Upper lobe of left lung (tissue), 4 donors: Measurements from ENCODE around the gene MUC15.

Experiments used
- POLR2A ChIP-seq, 4 donors: fragments of 450-650 bp; IDR thresholded peaks; one replicate each; pipeline ENCODE4 v1.5.1; 2016 to 2017; ENCODE audit warnings: antibody characterized with exemption in 4 of 4, mild to moderate bottlenecking in 2 of 4
- TF ChIP-seq, protein P1 (sequence below), 6 experiments: fragments of 450-650 bp in 4 of 6; fragments of 200-600 bp in 2 of 6; sonication (generic) in 2 of 6; IDR thresholded peaks; one replicate each; pipeline ENCODE4 v1.5.1; 2016 to 2019; ENCODE audit warnings: antibody characterized with exemption in 6 of 6

DNA sequence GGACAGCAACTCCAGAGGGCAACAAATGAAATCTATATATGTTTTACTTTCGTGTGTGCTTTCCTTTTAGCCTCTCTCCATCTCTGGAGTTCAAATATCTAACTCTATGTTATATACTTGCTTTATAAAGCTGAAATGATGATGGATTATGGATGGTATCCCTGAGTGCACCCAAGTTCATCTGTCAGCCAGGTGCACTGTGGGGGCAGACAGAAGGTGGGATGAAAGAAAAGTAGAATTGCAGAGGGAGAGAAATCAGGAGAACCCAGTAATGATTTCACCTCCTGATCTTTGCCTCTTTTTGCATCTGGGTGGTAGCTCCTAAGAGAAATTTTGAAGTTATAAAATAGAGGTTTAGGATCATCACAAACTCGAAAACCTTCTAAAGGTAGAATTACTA, 2.4 kb downstream of the MUC15 start:
- TF ChIP-seq, protein P1, sequence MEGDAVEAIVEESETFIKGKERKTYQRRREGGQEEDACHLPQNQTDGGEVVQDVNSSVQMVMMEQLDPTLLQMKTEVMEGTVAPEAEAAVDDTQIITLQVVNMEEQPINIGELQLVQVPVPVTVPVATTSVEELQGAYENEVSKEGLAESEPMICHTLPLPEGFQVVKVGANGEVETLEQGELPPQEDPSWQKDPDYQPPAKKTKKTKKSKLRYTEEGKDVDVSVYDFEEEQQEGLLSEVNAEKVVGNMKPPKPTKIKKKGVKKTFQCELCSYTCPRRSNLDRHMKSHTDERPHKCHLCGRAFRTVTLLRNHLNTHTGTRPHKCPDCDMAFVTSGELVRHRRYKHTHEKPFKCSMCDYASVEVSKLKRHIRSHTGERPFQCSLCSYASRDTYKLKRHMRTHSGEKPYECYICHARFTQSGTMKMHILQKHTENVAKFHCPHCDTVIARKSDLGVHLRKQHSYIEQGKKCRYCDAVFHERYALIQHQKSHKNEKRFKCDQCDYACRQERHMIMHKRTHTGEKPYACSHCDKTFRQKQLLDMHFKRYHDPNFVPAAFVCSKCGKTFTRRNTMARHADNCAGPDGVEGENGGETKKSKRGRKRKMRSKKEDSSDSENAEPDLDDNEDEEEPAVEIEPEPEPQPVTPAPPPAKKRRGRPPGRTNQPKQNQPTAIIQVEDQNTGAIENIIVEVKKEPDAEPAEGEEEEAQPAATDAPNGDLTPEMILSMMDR (IDR thresholded peaks at IDR 0.05) = no peak
- TF ChIP-seq POLR2A (IDR thresholded peaks at IDR 0.05) = no peak
